ENCODE data around the gene PRKD2.

GRCh38 chr19:46716672-46717033 is 261 bp downstream of the PRKD2 start:
- TF ChIP-seq EZH2 (IDR thresholded peaks at IDR 0.05; ENCODE audit: insufficient read depth, poor library complexity, severe bottlenecking): no peak
- TF ChIP-seq EZH2phosphoT487 (IDR thresholded peaks at IDR 0.05; ENCODE audit: insufficient read depth, low read depth): no peak

All from GM23248 (cell line).